Activated CD8-positive, alpha-beta memory T cell treated with anti-CD3 and anti-CD28 coated beads, Interleukin-2, amount 50 U/mL, for 24 hours (primary cell): ENCODE results near the gene KIF11.
"Not testable (repeated sequence)": the region's sequence is repeated elsewhere in the genome, so short reads cannot be mapped to it uniquely, and the experiment has no call there.

ENCODE experiments used
- DNase-seq: peaks from one replicate; pipeline ENCODE4 v3.0.0-alpha.2; 2020; ENCODE audit errors: extremely low read depth

Gene KIF11

GRCh38 chr10:92590623-92591549 lies 2.0 kb upstream of the KIF11 start:
- DNase-seq: no peak

- DNase-seq: peak; percentile 69
Observed at GRCh38 chr10:92591550-92592022, 1.3 kb upstream of the KIF11 start.

DNA sequence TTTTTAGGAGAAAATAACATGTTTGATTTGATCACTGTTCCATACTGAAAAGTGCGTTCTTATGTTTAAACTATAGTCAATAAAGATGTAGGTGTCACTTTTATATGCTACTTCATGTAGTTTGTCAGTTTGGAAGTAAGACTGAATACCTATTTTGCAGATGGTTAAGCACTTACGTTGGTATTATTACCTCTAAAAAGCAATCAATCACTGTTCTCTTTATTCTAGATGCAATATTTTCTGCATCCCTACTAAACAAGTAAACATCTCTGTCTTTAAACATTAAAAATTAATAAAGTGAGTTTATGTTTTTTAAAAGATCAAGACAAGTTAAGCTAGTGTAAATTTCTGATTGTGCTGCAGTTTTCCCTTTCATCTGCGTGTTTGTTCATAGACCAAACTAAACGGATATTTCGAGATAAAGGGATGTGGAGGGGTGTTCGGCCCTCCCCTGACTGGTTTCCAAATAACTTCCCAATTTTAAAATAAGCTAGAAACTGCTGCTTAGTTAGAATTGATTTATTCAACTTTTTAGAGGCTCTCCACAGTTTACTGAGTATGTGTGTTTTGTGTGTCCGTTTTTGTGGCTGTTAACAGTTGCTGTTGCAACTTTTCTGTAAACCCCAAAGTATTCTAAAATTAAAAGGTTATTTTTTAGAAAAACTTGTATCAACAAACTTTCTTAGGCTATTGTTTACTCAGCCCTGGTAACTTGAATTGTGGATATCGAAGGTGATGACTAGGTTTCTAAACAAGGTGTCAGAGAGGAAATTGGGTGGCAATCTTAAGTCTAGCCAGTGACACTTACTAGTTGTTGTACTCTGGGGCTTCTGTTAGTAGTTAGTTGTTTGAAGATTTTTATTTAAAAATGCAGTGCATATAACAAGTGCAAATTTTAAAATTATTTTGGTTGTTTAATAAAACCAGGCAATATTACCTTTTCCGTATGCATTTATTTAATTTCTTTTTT lies 974 bp downstream of the KIF11 start:
- no peak for DNase-seq

- DNase-seq: no peak
Observed at GRCh38 chr10:92595505-92595904, 2.6 kb downstream of the KIF11 start.

- DNase-seq: no peak
Observed at GRCh38 chr10:92598321-92598720, 5.4 kb downstream of the KIF11 start.

- DNase-seq: no peak
Observed at GRCh38 chr10:92604841-92605240, 11.9 kb downstream of the KIF11 start.

DNA sequence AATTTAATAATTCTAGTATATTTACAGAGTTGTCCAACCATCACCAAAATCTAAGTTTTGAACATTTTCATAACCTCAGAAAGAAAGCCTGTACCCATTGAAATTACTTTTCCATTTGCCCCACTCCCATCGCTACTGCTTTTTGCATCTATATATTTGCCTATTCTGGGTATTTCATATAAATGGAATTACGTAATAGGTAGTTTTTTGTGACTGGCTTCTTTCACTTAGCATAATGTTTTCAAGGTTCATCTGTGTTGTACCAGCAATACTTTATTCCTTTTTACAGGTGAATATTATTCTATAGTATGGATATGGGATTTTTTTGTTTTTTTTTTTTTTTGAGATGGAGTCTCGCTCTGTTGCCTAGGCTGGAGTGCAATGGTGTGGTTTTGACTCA lies 22.6 kb downstream of the KIF11 start:
- no peak for DNase-seq

DNA sequence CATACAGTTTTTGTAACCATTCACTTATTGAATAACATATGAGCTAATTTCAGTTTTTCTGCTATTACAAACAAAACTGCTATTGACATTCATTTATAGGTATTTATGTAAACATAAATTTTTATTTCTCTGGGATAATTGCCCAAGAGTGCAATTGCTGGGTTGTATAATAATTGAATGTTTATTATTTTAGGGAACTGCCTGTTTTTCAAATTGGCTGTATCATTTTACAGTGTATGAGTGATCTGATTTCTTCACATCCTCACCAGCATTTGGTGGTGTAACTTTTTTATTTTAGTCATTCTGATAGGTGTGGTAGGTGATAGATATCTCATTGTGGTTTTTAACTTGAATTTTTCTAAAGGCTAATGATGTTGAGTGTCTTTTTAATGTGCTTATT lies 26.4 kb downstream of the KIF11 start:
- no peak for DNase-seq

DNA sequence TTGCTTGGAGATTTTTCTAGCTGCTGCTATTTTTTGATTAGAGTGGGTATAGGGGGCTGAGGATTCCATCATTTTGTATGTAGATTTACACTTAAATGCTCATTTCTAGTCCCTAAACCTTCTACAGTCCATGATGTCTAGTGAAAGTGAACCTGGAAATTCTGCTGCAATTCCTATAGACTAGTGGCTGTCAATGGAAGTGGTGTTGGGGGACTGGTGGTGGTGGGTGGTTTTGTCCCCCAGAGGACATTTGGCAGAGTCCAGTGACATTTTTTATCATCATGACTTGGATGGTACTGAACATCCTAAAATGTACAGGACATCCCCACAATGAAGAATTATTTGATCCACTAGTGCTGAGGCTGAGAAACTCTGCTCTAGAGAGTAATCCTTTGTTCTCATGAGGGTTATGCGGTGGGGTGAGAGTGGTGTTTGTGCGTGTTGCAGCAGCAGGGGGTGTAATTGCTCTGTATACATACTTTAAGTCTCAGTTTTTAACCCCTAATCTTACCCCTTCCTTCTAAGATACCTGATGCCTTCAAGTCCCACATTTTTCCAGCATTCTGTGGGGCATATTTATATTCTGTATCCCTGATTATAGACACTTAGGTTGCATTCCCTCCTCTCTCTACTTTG lies 35.0 kb downstream of the KIF11 start:
- DNase-seq: no peak

DNA sequence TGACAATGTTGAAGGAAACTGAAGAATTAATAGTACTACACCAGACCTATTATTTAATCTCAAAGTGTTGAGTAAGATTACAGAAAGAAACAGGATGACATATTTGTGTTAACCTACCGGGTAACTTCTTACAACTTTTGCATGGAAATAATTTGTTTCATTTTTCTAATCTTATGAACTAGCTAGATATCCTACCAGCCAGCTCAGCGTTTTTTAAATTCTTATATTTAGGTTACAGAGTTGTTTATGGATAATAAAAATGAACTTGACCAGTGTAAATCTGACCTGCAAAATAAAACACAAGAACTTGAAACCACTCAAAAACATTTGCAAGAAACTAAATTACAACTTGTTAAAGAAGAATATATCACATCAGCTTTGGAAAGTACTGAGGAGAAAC lies 37.0 kb downstream of the KIF11 start:
- DNase-seq: no peak

DNA sequence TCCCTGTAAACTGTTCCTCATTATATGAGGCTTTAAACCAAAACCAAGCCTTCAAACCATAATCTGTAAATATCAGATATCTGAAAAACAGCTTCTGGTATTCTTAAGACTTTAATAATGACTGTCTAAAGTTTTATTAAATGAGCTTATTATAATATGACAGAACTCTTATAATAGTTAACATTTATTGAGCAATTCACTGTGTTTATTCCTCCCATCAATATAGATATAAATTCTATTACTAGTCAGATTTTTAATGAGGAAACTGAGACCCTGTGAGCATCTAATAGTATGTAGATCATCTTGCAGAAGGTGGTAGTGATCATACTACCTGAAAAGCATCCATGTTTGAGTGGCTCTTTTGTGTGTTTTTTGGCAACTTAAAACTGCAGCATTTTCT lies 45.1 kb downstream of the KIF11 start:
- no peak for DNase-seq

DNA sequence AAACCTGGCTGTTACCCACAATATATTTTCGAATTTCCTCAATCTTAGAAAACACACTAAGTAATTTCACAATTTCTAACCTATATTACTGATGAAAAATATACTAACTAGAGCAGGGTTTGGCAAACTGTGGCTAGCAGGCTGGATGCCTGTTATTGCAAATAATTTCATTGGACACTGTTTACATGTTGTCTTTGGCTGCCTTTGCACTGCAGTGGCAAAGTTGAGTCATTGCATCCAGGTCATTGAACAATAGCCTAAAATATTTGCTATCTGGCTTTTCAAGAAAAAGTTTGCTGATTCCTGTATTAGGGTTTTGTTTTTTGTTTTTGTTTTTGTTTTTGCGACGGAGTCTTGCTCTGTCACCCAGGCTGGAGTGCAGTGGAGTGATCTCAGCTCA lies 47.2 kb downstream of the KIF11 start:
- no peak for DNase-seq

DNA sequence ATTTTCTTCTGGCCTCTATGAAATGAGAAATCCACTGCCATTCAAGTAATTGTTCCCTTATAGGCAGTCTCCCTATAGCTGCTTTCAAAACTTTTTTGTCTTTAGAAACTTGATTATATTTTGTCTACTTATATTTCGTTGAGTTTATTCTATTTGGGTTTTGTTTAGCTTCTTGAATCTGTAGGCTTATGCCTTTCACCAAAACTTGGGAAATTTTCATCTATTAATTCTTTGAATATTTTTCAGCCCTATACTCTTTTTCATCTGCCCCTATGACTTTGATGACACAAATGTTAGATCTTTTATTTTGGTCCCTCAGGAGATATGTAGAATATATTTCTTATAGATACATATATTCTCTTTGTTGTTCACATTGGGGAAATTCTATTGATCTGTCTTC lies 48.6 kb downstream of the KIF11 start:
- DNase-seq: no peak

DNA sequence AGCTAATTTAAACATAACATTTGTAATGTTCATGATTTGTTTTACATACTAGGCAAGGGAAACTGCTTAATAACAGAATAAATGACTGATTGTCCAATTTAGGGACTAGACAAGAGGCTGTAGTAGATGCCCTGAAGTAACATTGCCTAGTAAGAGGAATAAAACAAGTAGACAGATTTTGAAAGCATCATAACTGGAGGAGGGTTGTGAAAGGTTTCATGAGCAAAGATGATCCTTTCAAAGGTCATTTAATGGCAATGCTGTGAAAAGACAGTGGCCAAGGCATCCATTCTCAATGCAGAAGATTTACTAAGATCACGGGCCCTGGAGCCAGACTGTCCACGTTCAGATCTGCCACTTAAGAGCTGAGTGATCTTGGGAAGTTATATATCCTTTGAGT lies 52.0 kb downstream of the KIF11 start:
- DNase-seq: no peak

- not testable (repeated sequence) for DNase-seq
Observed at GRCh38 chr10:92650864-92651263, 57.9 kb downstream of the KIF11 start.

GRCh38 chr10:92655426-92655825 lies 62.5 kb downstream of the KIF11 start:
- no peak for DNase-seq

GRCh38 chr10:92656266-92656961 lies 63.5 kb downstream of the KIF11 start:
- DNase-seq: no peak

DNA sequence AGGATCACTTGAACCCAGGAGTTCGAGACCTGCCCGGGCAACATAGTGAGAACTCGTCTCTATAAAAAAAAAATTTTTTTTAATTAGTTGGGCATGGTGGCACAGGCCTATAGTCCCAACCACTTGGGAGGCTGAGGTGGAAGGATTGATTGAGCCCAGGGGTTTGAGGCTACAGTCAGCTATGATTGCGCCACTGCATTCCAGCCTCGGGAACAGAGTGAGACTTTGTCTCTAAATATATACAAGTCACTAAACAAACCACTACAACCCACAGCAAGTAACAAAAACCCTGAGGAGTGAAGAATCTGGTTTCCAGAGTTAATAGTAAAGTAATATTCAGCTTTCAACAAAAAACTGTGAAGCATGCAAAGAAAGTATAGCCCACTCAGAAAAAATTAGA lies 64.1 kb downstream of the KIF11 start:
- DNase-seq: no peak

GRCh38 chr10:92662848-92663247 lies 69.9 kb downstream of the KIF11 start:
- no peak for DNase-seq

DNA sequence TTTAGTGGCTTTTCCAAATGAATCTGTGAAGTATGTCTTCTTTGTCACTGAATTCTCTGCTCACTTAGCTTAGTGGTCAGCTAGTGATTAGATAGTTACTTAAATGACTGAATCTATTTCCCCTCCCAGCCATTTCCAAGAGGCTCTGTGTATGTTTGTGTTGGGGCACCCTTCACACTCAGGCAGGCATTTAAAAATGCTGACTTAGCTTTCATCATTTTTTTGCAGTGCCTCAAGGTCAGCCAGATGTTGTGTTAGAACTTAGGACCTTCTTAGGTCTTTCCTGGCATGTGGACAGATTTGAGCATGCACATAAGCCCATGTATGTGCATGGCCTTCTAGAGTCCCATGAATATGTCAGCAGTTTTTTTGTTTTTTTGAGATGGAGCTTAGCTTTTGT lies 71.4 kb downstream of the KIF11 start:
- no peak for DNase-seq

DNA sequence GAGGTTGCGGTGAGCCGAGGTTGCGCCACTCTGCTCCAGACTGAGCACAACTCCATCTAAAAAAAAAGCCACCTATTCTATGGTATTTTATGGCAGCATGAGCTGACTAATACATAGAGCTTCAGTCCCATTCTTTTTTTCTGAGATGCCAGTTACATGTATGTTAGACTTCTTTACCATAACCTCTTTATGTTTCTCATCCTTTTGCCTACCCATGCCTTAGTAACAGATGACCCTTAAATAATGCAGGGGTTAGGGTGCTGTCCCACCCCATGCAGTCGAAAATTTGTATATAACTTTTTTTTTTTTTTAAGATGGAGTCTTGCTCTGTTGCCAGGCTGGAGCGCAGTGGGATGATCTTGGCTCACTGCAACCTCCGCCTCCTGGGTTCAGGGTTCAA lies 74.1 kb downstream of the KIF11 start:
- DNase-seq: no peak
